Measurements from ENCODE around the gene MMP24.
"Not testable (repeated sequence)": the region's sequence is repeated elsewhere in the genome, so short reads cannot be mapped to it uniquely, and the experiment has no call there.

The MMP24 gene

GRCh38 chr20:35226126-35226883, at the start of gene MMP24:
Gene MMP24 (plus strand): TSS chr20:35226690. CDS start chr20:35226739, 49 bp downstream.
- DNase-seq, result no peak

GRCh38 chr20:35179292-35180212, 46.9 kb upstream of the MMP24 start:
- no peak for DNase-seq

DNA sequence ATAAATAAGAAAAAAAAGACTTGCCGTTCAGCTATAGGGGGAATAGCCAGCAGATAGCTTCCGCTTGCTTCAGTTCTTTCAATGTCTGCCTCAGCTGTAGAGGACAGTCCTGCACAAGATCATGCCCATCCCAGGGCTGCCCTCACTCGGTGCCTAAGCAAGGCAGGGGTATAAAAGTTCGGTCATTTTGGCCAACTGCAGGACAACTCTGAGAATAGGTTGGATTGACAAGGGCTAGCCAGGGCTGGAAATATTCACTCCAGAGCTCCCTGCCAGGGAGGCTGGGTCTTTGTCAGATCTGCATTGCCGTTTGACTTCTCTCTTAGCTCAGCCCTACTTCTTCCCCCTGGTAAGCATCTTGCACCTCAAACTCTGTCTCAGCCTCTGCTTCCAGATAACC, 46.2 kb upstream of the MMP24 start:
- DNase-seq, result no peak

DNA sequence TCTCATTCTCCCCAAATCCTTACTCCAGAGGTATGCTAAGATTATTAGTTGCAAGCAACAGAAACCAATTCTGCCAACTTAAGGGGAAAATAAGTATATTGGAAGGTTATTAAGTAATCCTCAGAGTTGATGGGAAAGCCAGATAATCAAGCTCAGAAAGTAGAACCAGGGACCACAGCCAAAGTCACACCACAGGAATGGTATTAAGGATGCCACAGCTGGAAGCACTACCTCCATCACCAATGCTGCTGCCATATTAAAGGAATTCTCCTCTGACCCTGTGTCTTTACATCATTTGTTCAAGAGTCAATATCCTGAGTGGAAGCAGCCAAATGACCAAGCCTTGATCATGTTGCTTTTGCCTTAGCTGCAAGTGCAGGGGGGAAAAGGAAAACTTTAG, 44.8 kb upstream of the MMP24 start:
- DNase-seq, result no peak

DNA sequence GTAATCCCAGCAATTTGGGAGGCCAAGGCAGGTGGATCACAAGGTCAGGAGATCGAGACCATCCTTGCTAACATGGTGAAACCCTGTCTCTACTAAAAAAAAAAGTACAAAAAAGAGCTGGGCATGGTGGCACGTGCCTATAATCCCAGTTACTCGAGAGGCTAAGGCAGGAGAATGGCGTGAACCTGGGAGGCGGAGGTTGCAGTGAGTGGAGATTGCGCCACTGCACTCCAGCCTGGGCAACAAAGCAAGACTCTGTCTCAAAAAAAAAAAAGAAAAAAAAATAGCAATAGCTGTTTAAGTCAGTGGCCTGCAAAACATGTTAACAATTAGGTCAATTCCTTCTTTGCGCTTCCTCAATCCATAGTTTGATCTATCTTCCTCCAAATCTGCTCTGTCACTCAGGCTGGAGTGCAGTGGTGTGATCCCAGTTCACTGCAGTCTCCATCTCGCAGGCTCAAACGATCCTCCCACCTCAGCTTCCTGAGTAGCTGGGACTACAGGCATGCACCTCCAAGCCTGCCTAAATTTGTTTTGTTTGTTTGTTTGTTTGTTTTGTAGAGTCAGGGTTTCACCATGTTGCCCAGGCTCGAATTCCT, 39.7 kb upstream of the MMP24 start:
- not testable (repeated sequence) for DNase-seq

GRCh38 chr20:35187584-35188190, 38.8 kb upstream of the MMP24 start:
- no peak for DNase-seq

- not testable (repeated sequence) for DNase-seq
These were observed 37.3 kb upstream of the MMP24 start for GRCh38 chr20:35189223-35189622.

DNA sequence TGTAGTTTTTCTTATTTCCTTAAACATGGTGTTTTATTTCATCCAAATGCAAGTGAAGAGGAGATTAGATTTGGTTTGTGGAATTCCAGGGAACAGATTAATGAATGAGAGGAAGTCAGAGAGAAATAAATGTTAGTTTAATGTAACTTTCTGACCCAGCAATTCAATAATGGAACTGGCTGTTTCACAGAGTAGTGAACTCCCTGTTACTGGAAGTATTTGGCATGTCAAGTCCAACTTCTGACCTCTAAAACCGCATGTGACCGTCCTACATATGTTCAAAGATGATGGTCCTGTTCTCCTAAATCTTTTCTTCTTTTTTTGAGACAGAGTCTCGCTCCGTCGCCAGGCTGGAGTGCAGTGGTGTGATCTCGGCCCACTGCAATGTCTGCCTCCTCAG, 35.9 kb upstream of the MMP24 start:
- no peak for DNase-seq

- no peak for DNase-seq
These were observed 34.9 kb upstream of the MMP24 start for GRCh38 chr20:35191419-35192117.

GRCh38 chr20:35192118-35192872, 34.2 kb upstream of the MMP24 start:
- DNase-seq, result no peak

GRCh38 chr20:35193031-35193791, 33.3 kb upstream of the MMP24 start:
- not testable (repeated sequence) for DNase-seq

DNA sequence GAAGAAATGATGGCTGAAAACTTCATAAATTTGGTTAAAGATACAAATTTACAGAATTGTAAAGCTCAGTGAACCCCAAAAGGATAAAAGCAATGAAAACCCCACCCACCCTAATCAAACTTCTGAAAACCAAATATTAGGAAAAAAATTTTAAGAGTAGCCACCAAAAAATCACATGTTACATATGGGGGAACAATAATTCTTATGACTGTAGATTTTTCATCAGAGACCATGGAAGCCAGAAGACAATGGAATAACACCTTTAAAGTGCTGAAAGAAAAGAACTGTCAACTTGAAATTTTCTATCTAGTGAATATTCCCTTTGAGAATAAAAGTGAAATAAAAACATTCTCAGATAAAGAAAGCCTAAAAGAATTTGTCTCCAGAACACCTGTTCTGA, 30.2 kb upstream of the MMP24 start:
- DNase-seq, result no peak

GRCh38 chr20:35199740-35200139, 26.8 kb upstream of the MMP24 start:
- DNase-seq, result no peak

DNA sequence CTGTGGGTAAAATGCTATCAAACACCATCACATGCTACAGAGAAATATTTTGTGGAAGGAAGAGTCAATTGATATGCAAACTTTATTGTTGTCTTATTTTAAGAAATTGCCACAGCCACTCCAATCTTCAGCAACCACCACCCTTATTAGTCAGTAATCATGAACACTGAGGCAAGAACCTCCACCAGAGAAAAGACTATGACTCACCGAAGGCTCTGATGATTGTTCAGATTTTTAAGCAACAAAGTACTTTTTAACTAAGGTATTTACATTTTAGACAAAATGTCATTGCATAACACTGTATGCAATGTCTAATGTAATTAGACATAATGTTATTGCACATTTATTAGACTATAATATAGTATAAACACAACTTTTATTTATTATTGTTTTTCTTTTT, 26.2 kb upstream of the MMP24 start:
- DNase-seq, result no peak

- not testable (repeated sequence) for DNase-seq
These were observed 25.0 kb upstream of the MMP24 start for GRCh38 chr20:35201467-35201866.

- no peak for DNase-seq
These were observed 19.7 kb upstream of the MMP24 start for GRCh38 chr20:35206802-35207201.

DNA sequence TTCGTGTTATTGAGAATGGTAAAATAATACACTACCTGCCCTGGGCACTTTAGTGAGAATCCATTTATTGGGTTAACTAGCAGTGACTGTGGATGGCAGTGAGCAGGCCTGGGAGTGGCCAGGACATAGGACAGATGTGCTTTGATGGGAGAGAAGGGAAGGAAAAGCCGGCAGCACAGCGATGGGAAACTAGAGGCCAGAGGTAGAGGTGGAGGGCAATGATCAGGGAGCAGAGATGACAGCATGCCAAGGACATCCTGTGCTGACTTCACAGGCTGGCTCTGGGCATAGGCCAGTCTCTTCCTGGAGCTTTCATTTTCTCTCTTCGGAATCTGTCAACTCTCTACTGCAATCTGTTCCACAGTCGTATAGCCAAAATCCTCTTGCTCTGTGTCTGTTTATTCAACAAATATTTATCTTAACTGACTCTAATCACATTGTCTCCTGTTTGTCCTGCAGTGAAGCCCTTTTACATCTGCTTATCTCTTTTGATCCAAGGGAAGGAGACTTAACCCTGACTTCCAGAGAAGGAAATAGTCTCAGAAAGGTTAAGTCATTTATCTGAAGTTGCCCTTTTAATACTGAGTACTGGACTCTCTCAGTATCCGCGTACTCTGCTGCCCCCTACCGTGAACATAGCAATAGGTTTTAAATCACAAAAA, 18.4 kb upstream of the MMP24 start:
- peak; percentile 20 for DNase-seq

- DNase-seq, result no peak
These were observed 11.2 kb upstream of the MMP24 start for GRCh38 chr20:35215066-35215956.

DNA sequence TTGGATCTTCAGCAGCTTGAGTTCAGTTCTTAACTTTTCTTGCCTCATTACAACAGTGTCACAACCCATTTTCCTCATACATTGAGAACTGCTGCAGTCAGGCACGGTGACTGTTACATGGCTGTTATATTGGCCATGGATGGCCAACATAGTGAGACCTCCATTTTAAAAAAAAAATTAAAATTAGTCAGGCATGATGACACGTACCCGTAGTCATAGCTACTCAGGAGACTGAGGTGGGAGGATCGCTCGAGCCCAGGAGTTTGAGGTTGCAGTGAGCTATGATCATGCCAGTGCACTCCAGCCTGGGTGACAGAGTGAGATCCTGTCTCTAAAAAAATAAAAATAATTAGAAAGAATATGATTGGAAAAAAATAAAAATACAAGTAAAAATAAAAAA, 9.9 kb upstream of the MMP24 start:
- DNase-seq, result no peak

Data from NCI-H2107 (cell line).